Calu3 (cell line): ENCODE data around the gene KMO. TPM values are rescaled to one million over a fixed set of nuclear protein-coding genes. Genes with fewer than 3 reads are reported as not detected.

Source experiments
- BruUV-seq: library from RNA; stranded (reverse); fragments of 400-500 nt; replicated peaks from 2 replicates; lab custom pipeline; 2021; lab: Mats Ljungman, UMichigan
- CTCF ChIA-PET: fragments of 300-600 bp; sonication (Branson Sonifier 250); formaldehyde crosslinking; loops from one replicate; lab custom pipeline; 2022; ENCODE audit warnings: antibody characterized with exemption; lab: Charles Lee
- DNase-seq: peaks from one replicate; pipeline ENCODE4 v3.0.0; 2022
- H3K27ac Mint-ChIP-seq: one replicate; pipeline ENCODE4 v1.8.0; 2022; ENCODE audit warnings: mixed read lengths; ENCODE audit not compliant: unreplicated experiment
- H3K27me3 Mint-ChIP-seq: one replicate; pipeline ENCODE4 v1.8.0; 2022; ENCODE audit warnings: mixed read lengths; ENCODE audit not compliant: unreplicated experiment
- H3K36me3 Mint-ChIP-seq: one replicate; pipeline ENCODE4 v1.8.0; 2022; ENCODE audit warnings: mild to moderate bottlenecking, moderate library complexity, mixed read lengths; ENCODE audit not compliant: insufficient read depth, unreplicated experiment
- H3K4me1 Mint-ChIP-seq: one replicate; pipeline ENCODE4 v1.8.0; 2022; ENCODE audit warnings: mild to moderate bottlenecking, low read depth, mixed read lengths; ENCODE audit not compliant: unreplicated experiment
- H3K4me3 Mint-ChIP-seq: one replicate; pipeline ENCODE4 v1.8.0; 2022; ENCODE audit warnings: mild to moderate bottlenecking, low read depth, moderate library complexity, mixed read lengths; ENCODE audit not compliant: unreplicated experiment
- H3K9me3 Mint-ChIP-seq: one replicate; pipeline ENCODE4 v1.8.0; 2022; ENCODE audit warnings: low read depth, mixed read lengths; ENCODE audit not compliant: unreplicated experiment
- CTCF ChIP-seq: fragments of 200-600 bp; IDR thresholded peaks from one replicate; pipeline ENCODE4 v1.8.0; 2022; ENCODE audit warnings: antibody characterized with exemption; ENCODE audit not compliant: unreplicated experiment
- intact Hi-C: fragments of 100-400 bp; cut with micrococcal nuclease; formaldehyde crosslinking; loops from one replicate; pipeline ENCODE4 v1.10.0; 2022; ENCODE audit not compliant: unreplicated experiment
- total RNA-seq: library from RNA; stranded (reverse); gene quantifications from 2 replicates; pipeline ENCODE4 v1.2.3, GENCODE V29; 2022

Gene KMO
- total RNA-seq, 1 experiment from 2014 or later: 0.85 TPM

DNA sequence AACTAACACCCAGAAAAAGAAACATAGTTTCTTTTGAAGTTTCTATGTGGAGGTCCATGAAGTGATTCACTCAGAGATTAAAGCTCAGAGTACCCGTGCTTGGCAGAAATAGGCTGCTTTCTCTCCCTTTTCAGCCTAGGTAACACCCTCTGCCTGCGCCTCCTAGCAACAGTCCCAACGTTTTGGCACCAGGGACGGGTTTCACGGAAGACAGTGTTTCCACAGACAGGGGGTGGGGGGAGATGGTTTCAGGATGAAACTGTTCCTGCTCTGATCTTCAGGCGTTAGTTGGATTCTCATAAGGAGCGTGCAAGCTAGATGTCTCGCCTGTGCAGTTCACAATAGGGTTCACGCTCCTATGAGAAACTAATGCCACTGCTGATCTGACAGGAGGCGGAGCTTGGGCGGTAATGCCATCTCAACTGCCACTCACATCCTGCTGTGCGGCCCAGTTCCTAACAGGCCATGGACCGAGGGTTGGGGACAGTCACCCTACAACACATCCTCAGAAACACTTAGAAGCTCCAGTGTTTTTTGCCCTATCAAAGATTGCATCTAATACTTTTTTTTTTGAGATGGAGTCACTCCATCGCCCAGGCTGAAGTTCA, 54.8 kb downstream of the KMO start:
- no peak for DNase-seq
- H3K4me1 Mint-ChIP-seq: peaks cover 28% of the 10 kb centered on the region
- no peak overlapping the region for H3K4me3 Mint-ChIP-seq
- CTCF ChIA-PET: interaction anchor here (0.6 kb wide), 1 partner anchor 1583 kb away, joined by 4 read pairs; no protein-coding TSS in a partner anchor
- no TSS peak for BruUV-seq
- H3K27ac Mint-ChIP-seq: no peak overlapping the region
- H3K36me3 Mint-ChIP-seq: no peaks in the 10 kb centered on the region
- no peak for TF ChIP-seq CTCF
- intact Hi-C loops: no loop called here
- H3K9me3 Mint-ChIP-seq: no peaks in the 10 kb centered on the region
- H3K27me3 Mint-ChIP-seq: no peaks in the 10 kb centered on the region

GRCh38 chr1:241589521-241589920, 57.3 kb downstream of the KMO start:
- no peak overlapping the region for H3K27ac Mint-ChIP-seq
- no peak overlapping the region for H3K4me3 Mint-ChIP-seq
- no peaks in the 10 kb centered on the region for H3K36me3 Mint-ChIP-seq
- H3K4me1 Mint-ChIP-seq: peaks cover 31% of the 10 kb centered on the region
- BruUV-seq: no TSS peak
- no peak for DNase-seq
- intact Hi-C loops: no loop called here
- no peak for TF ChIP-seq CTCF
- H3K9me3 Mint-ChIP-seq: no peaks in the 10 kb centered on the region
- CTCF ChIA-PET: interaction anchor here (2.0 kb wide), 1 partner anchor 21 kb away, joined by 7 read pairs; no protein-coding TSS in a partner anchor
- H3K27me3 Mint-ChIP-seq: no peaks in the 10 kb centered on the region

GRCh38 chr1:241590719-241591118, 58.5 kb downstream of the KMO start:
- no peaks in the 10 kb centered on the region for H3K36me3 Mint-ChIP-seq
- H3K4me1 Mint-ChIP-seq: peaks cover 31% of the 10 kb centered on the region
- BruUV-seq: no TSS peak
- H3K4me3 Mint-ChIP-seq: no peak overlapping the region
- H3K27ac Mint-ChIP-seq: peak overlapping the region; percentile 62
- no peak for TF ChIP-seq CTCF
- H3K27me3 Mint-ChIP-seq: no peaks in the 10 kb centered on the region
- CTCF ChIA-PET: interaction anchor here (2.0 to 2.4 kb wide), 2 partner anchors 20 to 35 kb away, joined by 5 to 7 read pairs; no protein-coding TSS in a partner anchor
- intact Hi-C loops: no loop called here
- H3K9me3 Mint-ChIP-seq: no peaks in the 10 kb centered on the region
- DNase-seq: no peak

DNA sequence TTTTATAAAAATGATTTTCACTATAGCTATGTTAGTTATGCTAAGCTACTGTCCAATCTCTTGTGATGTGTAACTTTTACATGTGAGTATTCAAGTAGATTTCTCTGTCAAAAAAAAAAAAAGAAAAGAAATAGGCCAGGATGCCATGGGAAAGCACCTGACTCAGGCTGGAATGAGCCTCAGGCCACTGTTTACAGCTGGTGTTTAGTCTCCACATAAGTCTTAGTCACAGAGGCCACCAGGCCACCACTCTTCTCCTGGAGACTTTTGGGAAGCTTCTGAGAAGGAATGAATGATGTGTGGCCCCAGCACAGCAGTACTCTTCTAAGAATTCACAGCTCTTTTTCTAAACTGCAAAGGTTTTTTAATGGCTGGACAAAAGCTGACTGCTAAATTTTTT, 59.1 kb downstream of the KMO start:
- Mint-ChIP-seq H3K36me3 (no peaks in the 10 kb centered on the region), H3K27me3 (no peaks in the 10 kb centered on the region), H3K27ac (peak overlapping the region; percentile 62), H3K9me3 (no peaks in the 10 kb centered on the region), H3K4me3 (no peak overlapping the region), H3K4me1 (peaks cover 31% of the 10 kb centered on the region)
- CTCF ChIA-PET: interaction anchor here (0.7 to 2.4 kb wide), 2 partner anchors 36 to 571 kb away, joined by 3 to 5 read pairs; no protein-coding TSS in a partner anchor
- peak; percentile 55 for DNase-seq
- BruUV-seq: no TSS peak
- TF ChIP-seq CTCF: no peak
- intact Hi-C loops: no loop called here
